ENCODE data around the gene TGFBR3. TPM values are rescaled to one million over a fixed set of nuclear protein-coding genes. Genes with fewer than 3 reads are reported as not detected.

The TGFBR3 gene
- total RNA-seq, 6 experiments from 2014 or later: 5.8 to 21.1 (median 19.0) TPM

DNA sequence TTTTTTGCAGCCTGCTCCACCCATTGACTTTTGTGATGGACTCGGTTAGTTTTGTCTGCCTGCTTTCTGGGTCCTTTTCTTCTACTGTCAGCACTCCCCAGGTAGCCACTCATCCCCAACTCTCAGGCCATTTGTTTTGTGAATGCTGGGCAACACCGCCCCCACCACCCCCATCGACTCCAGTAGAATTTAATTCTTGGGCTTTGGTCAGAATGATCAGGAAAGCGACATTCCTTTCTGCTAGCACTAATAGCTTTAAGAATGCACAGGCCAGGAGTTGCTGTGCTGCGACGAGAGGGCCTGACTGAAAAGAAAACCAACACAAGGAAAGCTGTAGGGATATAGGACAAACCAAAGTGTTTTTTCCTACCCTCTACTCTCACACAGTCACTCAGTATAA is 240.9 kb downstream of the TGFBR3 start:
- no peak for DNase-seq
- H3K27me3 Mint-ChIP-seq (ENCODE audit: insufficient read depth): peaks cover 1% of the 10 kb centered on the region; the same call in 1 of the 2 replicates
- TF ChIP-seq, protein P1, sequence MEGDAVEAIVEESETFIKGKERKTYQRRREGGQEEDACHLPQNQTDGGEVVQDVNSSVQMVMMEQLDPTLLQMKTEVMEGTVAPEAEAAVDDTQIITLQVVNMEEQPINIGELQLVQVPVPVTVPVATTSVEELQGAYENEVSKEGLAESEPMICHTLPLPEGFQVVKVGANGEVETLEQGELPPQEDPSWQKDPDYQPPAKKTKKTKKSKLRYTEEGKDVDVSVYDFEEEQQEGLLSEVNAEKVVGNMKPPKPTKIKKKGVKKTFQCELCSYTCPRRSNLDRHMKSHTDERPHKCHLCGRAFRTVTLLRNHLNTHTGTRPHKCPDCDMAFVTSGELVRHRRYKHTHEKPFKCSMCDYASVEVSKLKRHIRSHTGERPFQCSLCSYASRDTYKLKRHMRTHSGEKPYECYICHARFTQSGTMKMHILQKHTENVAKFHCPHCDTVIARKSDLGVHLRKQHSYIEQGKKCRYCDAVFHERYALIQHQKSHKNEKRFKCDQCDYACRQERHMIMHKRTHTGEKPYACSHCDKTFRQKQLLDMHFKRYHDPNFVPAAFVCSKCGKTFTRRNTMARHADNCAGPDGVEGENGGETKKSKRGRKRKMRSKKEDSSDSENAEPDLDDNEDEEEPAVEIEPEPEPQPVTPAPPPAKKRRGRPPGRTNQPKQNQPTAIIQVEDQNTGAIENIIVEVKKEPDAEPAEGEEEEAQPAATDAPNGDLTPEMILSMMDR (IDR thresholded peaks at IDR 0.05): no peak
- H3K4me1 Mint-ChIP-seq (ENCODE audit: low read depth): peaks cover 18% of the 10 kb centered on the region
- H3K36me3 Mint-ChIP-seq (ENCODE audit: low read depth): no peaks in the 10 kb centered on the region; the same call in 1 of the 2 replicates
- H3K9me3 Mint-ChIP-seq: peaks cover 4% of the 10 kb centered on the region; the same call in 1 of the 2 replicates
- no peak overlapping the region for H3K4me3 Mint-ChIP-seq
- no peak overlapping the region for H3K27ac Mint-ChIP-seq

DNA sequence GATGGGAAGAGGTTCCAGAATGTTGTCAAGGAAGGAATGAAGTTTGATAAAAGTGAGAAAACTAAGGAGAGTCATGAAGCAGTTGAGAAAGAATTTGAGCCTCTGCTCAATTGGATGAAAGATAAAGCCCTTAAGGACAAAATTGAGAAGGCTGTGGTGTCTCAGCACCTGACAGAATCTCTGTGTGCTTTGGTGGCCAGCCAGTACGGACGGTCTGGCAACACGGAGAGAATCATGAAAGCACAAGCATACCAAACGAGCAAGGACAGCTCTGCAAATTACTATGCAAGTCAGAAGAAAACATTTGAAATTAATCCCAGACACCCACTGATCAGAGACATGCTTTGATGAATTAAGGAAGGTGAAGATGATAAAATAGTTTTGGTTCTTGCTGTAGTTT is 242.5 kb downstream of the TGFBR3 start:
- no peak for DNase-seq
- TF ChIP-seq, protein P1 (IDR thresholded peaks at IDR 0.05): no peak
- H3K27me3 Mint-ChIP-seq (ENCODE audit: insufficient read depth): peaks cover 1% of the 10 kb centered on the region; the same call in 1 of the 2 replicates
- no peak overlapping the region for H3K4me3 Mint-ChIP-seq
- no peaks in the 10 kb centered on the region; the same call in 1 of the 2 replicates for H3K36me3 Mint-ChIP-seq (ENCODE audit: low read depth)
- H3K4me1 Mint-ChIP-seq (ENCODE audit: low read depth): peaks cover 13% of the 10 kb centered on the region; the same call in 1 of the 2 replicates
- H3K9me3 Mint-ChIP-seq: peaks cover 8% of the 10 kb centered on the region; the same call in 1 of the 2 replicates
- H3K27ac Mint-ChIP-seq: no peak overlapping the region

DNA sequence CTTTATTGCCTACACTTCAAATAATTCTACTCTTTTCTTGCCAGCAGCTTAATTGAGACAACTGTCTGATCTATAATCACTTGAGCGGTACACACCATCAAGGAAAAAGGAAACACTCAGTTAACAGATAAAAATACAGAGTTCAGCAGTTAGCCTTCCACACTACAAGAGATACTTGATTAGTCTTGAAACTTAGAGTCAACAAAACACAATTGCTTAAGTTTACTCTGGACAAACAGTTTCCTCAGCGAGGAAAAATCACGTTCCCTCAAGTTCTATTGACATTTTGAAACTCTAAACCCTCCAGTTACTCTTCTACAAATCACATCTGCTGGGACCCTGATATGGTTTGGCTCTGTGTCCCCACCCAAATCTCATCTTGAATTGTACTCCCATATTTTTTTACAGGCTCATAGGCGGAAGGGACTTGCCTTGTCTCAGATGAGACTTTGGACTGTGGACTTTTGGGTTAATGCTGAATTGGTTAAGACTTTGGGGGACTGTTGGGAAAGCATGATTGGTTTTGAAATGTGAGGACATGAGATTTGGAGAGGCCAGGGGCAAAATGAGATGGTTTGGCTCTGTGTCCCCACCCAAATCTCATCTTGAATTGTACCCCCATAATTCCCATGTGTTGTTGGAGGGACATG is 244.9 kb downstream of the TGFBR3 start:
- peaks cover 11% of the 10 kb centered on the region for H3K4me1 Mint-ChIP-seq (ENCODE audit: low read depth)
- TF ChIP-seq, protein P1 (IDR thresholded peaks at IDR 0.05): no peak
- H3K27ac Mint-ChIP-seq: no peak overlapping the region
- no peak overlapping the region for H3K4me3 Mint-ChIP-seq
- no peaks in the 10 kb centered on the region; the same call in 1 of the 2 replicates for H3K36me3 Mint-ChIP-seq (ENCODE audit: low read depth)
- no peak for DNase-seq
- H3K9me3 Mint-ChIP-seq: peaks cover 8% of the 10 kb centered on the region; the same call in 1 of the 2 replicates
- H3K27me3 Mint-ChIP-seq (ENCODE audit: insufficient read depth): peaks cover 1% of the 10 kb centered on the region; the same call in 1 of the 2 replicates

DNA sequence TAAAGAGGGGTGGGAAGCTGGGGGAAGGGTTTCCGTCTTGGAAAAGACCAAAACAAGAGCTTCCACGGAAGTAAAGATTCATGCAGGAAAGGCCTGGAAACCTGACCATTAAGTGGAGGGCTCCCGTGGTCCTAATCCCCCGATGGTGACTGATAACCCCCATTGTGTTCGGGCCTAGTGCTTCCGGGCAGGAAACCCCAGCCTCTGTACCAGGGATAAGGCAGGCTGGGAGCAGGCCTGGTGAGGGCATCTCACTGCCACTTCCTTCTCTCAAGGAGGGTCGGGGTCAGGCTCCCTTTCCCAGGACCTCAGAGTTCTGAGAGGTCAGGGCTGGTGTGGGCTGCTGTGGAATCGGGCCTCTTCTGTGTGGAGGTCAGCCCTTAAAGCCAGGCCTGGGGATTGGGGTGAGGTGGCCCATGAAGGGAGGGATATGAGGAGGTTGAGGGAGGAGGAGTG is 248.4 kb downstream of the TGFBR3 start:
- TF ChIP-seq, protein P1 (IDR thresholded peaks at IDR 0.05): no peak
- no peaks in the 10 kb centered on the region; the same call in 1 of the 2 replicates for H3K36me3 Mint-ChIP-seq (ENCODE audit: low read depth)
- H3K4me1 Mint-ChIP-seq (ENCODE audit: low read depth): peaks cover 13% of the 10 kb centered on the region
- H3K9me3 Mint-ChIP-seq: peaks cover 8% of the 10 kb centered on the region; the same call in 1 of the 2 replicates
- H3K4me3 Mint-ChIP-seq: no peak overlapping the region
- H3K27me3 Mint-ChIP-seq (ENCODE audit: insufficient read depth): peaks cover 1% of the 10 kb centered on the region; the same call in 1 of the 2 replicates
- DNase-seq: no peak
- H3K27ac Mint-ChIP-seq: no peak overlapping the region

DNA sequence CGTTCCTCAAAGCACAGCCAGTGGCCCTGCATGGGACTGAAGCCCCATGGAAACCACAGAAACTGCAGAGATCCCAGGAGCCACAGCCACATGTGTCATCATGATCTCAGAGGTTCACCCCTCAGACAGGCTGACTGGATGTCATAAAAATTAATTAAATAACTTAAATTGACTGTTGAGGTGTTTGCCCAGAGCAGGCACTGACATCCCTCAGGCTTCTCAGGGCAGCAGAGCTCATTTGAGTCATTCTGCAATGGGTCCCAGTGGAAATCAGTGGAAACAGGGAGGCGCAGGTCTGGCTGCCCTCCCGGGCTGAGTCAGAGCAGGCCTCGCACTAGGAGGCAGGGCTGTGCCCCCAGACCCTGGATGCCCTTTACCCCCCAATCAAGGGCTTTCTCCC is 250.2 kb downstream of the TGFBR3 start:
- peaks cover 5% of the 10 kb centered on the region; the same call in 1 of the 2 replicates for H3K9me3 Mint-ChIP-seq
- no peak overlapping the region for H3K4me3 Mint-ChIP-seq
- peak; percentile 12 for DNase-seq
- no peaks in the 10 kb centered on the region for H3K27me3 Mint-ChIP-seq (ENCODE audit: insufficient read depth)
- no peaks in the 10 kb centered on the region for H3K36me3 Mint-ChIP-seq (ENCODE audit: low read depth)
- peaks cover 13% of the 10 kb centered on the region for H3K4me1 Mint-ChIP-seq (ENCODE audit: low read depth)
- TF ChIP-seq, protein P1 (IDR thresholded peaks at IDR 0.05): no peak
- no peak overlapping the region for H3K27ac Mint-ChIP-seq

Data from HFFc6 (cell line).